B cell (primary cell): Measurements from ENCODE around the gene JUND. TPM values are rescaled to one million over a fixed set of nuclear protein-coding genes. Genes with fewer than 3 reads are reported as not detected.

ENCODE experiments used
- ATAC-seq: fragments of 200-7000 bp; cut with Tn5 transposase; one replicate; pipeline ENCODE4 v1.10.0; 2021; ENCODE audit warnings: low read depth, mild to moderate bottlenecking, moderate number of reproducible peaks, moderate library complexity
- CTCF ChIA-PET: fragments of 350-600 bp; sonication (Branson Sonifier 250); formaldehyde crosslinking; loops from one replicate; lab custom pipeline; 2021; ENCODE audit warnings: antibody characterized with exemption, inconsistent platforms; lab: Charles Lee
- POLR2A ChIA-PET: fragments of 350-600 bp; sonication (Branson Sonifier 250); formaldehyde crosslinking; loops from one replicate; lab custom pipeline; 2021; ENCODE audit warnings: antibody characterized with exemption; lab: Charles Lee
- DNase-seq: peaks from one replicate; pipeline ENCODE4 v3.0.0; 2013
- H2AFZ ChIP-seq: 2 replicates; pipeline ENCODE4 v1.6.1; 2012; ENCODE audit warnings: mild to moderate bottlenecking, low read depth, low read length; ENCODE audit not compliant: insufficient read depth, poor library complexity, severe bottlenecking
- H3K27ac ChIP-seq, 2 donors: 1 replicate in 1 of 2; 2 replicates in 1 of 2; pipeline ENCODE4 v1.5.1; 2012 to 2013; ENCODE audit warnings: low read length in 2 of 2, mild to moderate bottlenecking in 2 of 2, moderate library complexity in 1 of 2
- H3K27me3 ChIP-seq, 4 experiments: fragments of 200-600 bp in 1 of 4; sonication (generic) in 1 of 4; replicated peaks in 1 of 4; 1 replicate in 2 of 4; 2 replicates in 2 of 4; pipeline versions ENCODE4 v1.6.1 to v1.7.0; 2013 to 2016; ENCODE audit warnings: low read length in 3 of 4, mild to moderate bottlenecking in 2 of 4, mixed read lengths in 1 of 4, moderate library complexity in 1 of 4; ENCODE audit not compliant: insufficient read depth in 4 of 4, control insufficient read depth in 3 of 4; ENCODE audit errors: control extremely low read depth in 1 of 4
- H3K36me3 ChIP-seq, 2 experiments: replicated peaks in 1 of 2; 1 replicate in 1 of 2; 2 replicates in 1 of 2; pipeline versions ENCODE4 v1.6.1 to v1.7.1; 2013; ENCODE audit warnings: low read length in 1 of 2; ENCODE audit not compliant: insufficient read depth in 2 of 2, control insufficient read depth in 1 of 2; ENCODE audit errors: control extremely low read depth in 1 of 2, extremely low read depth in 1 of 2
- H3K4me1 ChIP-seq, 2 donors: fragments of 200-600 bp in 1 of 2; sonication (generic) in 1 of 2; 1 replicate in 1 of 2; 2 replicates in 1 of 2; pipeline versions ENCODE4 v1.5.1 to v1.6.1; 2013 to 2017; ENCODE audit warnings: low read length in 2 of 2; ENCODE audit not compliant: control insufficient read depth in 2 of 2, insufficient read depth in 2 of 2
- H3K4me2 ChIP-seq: replicated peaks from 2 replicates; pipeline ENCODE3; 2012; ENCODE audit warnings: mild to moderate bottlenecking, low read depth, low read length; ENCODE audit not compliant: poor library complexity, severe bottlenecking
- H3K4me3 ChIP-seq, 5 experiments: fragments of 200-600 bp in 1 of 5; sonication (generic) in 1 of 5; 1 replicate in 3 of 5; 2 replicates in 2 of 5; pipeline versions ENCODE4 v1.5.1 to v1.7.0; 2011 to 2016; ENCODE audit warnings: low read length in 4 of 5, mild to moderate bottlenecking in 4 of 5, low read depth in 2 of 5, control low read depth in 1 of 5, moderate library complexity in 1 of 5; ENCODE audit not compliant: insufficient read depth in 1 of 5; ENCODE audit errors: control extremely low read depth in 1 of 5, extremely low read depth in 1 of 5
- H3K79me2 ChIP-seq: fragments of 200-600 bp; sonication (generic); one replicate; pipeline ENCODE4 v1.6.0; 2016; ENCODE audit warnings: low read length; ENCODE audit not compliant: control insufficient read depth, insufficient read depth
- H3K9ac ChIP-seq: fragments of 200-600 bp; sonication (generic); 2 replicates; pipeline ENCODE4 v1.6.1; 2017; ENCODE audit warnings: mild to moderate bottlenecking, low read length, moderate library complexity
- H3K9me3 ChIP-seq, 3 donors: one replicate each; pipeline versions ENCODE4 v1.6.1 to v1.7.1; 2013; ENCODE audit warnings: low read length in 2 of 3; ENCODE audit not compliant: control insufficient read depth in 2 of 3, insufficient read depth in 1 of 3; ENCODE audit errors: control extremely low read depth in 1 of 3
- H4K20me1 ChIP-seq: 2 replicates; pipeline ENCODE4 v1.6.0; 2012; ENCODE audit warnings: mild to moderate bottlenecking, low read length; ENCODE audit not compliant: insufficient read depth, control insufficient read depth, poor library complexity, severe bottlenecking
- H3K27ac Mint-ChIP-seq: one replicate; pipeline ENCODE4 v1.8.0; 2021; ENCODE audit warnings: mixed read lengths
- H3K27me3 Mint-ChIP-seq: one replicate; pipeline ENCODE4 v1.8.0; 2021; ENCODE audit warnings: mixed read lengths
- H3K4me1 Mint-ChIP-seq: one replicate; pipeline ENCODE4 v1.8.0; 2021; ENCODE audit warnings: mixed read lengths
- H3K4me3 Mint-ChIP-seq: one replicate; pipeline ENCODE4 v1.8.0; 2021; ENCODE audit warnings: mixed read lengths
- H3K9me3 Mint-ChIP-seq: one replicate; pipeline ENCODE4 v1.8.0; 2022; ENCODE audit warnings: mixed read lengths; ENCODE audit not compliant: insufficient read depth
- CTCF ChIP-seq: fragments of 200-600 bp; IDR thresholded peaks from one replicate; pipeline ENCODE4 v1.8.0; 2022; ENCODE audit warnings: antibody characterized with exemption, mild to moderate bottlenecking
- EZH2 ChIP-seq: IDR thresholded peaks from 2 replicates; pipeline ENCODE4 v1.6.1; 2012; ENCODE audit warnings: borderline replicate concordance, low read depth, mild to moderate bottlenecking, moderate library complexity, low read length; ENCODE audit not compliant: insufficient read depth, poor library complexity, severe bottlenecking
- WGBS: methylation state at CpG from one replicate; pipeline ENCODE4 v1.1.5; 2013; ENCODE audit warnings: missing lambda C conversion rate; ENCODE audit not compliant: insufficient coverage; 5-methylcytosine and 5-hydroxymethylcytosine counted together
- intact Hi-C: fragments of 100-400 bp; cut with micrococcal nuclease; formaldehyde crosslinking; loops from one replicate; pipeline ENCODE4 v1.10.0; 2022
- polyA plus RNA-seq: library from polyadenylated mRNA; depleted of rRNA; stranded (reverse); fragments of >200 nt; gene quantifications from 2 replicates; pipeline ENCODE4 v1.2.3, GENCODE V29; 2012
- total RNA-seq, 2 donors: library from RNA; stranded (reverse); fragments of 120-200 nt in 1 of 2; gene quantifications; 1 replicate in 1 of 2; 2 replicates in 1 of 2; pipeline versions ENCODE4 v1.2.3 to v1.2.4, GENCODE V29; 2013 to 2022

The JUND gene
- total and polyA plus RNA-seq, 2 donors (not counting 1 experiment from before 2014, with no cell fraction given), result 628 to 5,593 TPM

- DNase-seq (no peak), ATAC-seq (no peak)
- ChIA-PET CTCF (interaction anchor here (1.2 to 9.8 kb wide), 4 partner anchors 11 to 93 kb away, joined by 3 to 242 read pairs (median 8); partner anchors contain the start of gene JUND), POLR2A (interaction anchor here (0.6 to 4.6 kb wide), 5 partner anchors 12 to 47 kb away, joined by 4 to 37 read pairs (median 4); partner anchors contain the start of gene JUND)
- intact Hi-C loops, result no loop called here
- H2AFZ ChIP-seq, result peak overlapping the region; percentile 28
- H3K27ac ChIP-seq, result peak overlapping the region; percentile 0 to 78
- TF ChIP-seq CTCF (no peak), EZH2 (no peak)
- H3K27me3 ChIP-seq, result no peaks in the 10 kb centered on the region
- no peak overlapping the region for H3K4me3 ChIP-seq
- WGBS, result 38% methylated on average over 16 of the region's 18 CpGs
- peak overlapping the region; percentile 78 for H3K27ac Mint-ChIP-seq
- peaks cover 54% of the 10 kb centered on the region for H3K79me2 ChIP-seq
- no peak overlapping the region for H3K9ac ChIP-seq
- H3K9me3 Mint-ChIP-seq, result no peaks in the 10 kb centered on the region
- H3K4me3 Mint-ChIP-seq, result peak overlapping the region; percentile 19
- H3K4me1 ChIP-seq, result peaks cover 24 to 57% of the 10 kb centered on the region in 2 donors
- peaks cover 0 to 6% of the 10 kb centered on the region in 2 experiments for H3K36me3 ChIP-seq
- peak overlapping the region; percentile 65 for H3K4me2 ChIP-seq
- peaks cover 0 to 6% (median 0%) of the 10 kb centered on the region in 3 donors for H3K9me3 ChIP-seq
- H4K20me1 ChIP-seq, result peaks cover 7% of the 10 kb centered on the region
- peaks cover 57% of the 10 kb centered on the region for H3K4me1 Mint-ChIP-seq
- H3K27me3 Mint-ChIP-seq, result no peaks in the 10 kb centered on the region
These were observed 36.8 kb upstream of the JUND start for GRCh38 chr19:18317961-18318800.

- WGBS, result 100% methylated on average over 1 of the region's 3 CpGs
- Mint-ChIP-seq H3K27ac (no peak overlapping the region), H3K4me3 (no peak overlapping the region), H3K4me1 (peaks cover 27% of the 10 kb centered on the region), H3K27me3 (no peaks in the 10 kb centered on the region), H3K9me3 (no peaks in the 10 kb centered on the region)
- Histone ChIP-seq H3K4me3 (no peak overlapping the region), H3K27ac (no peak overlapping the region), H3K79me2 (peaks cover 22% of the 10 kb centered on the region), H3K9me3 (no peaks in the 10 kb centered on the region), H3K36me3 (peaks cover 0 to 37% of the 10 kb centered on the region in 2 experiments), H3K27me3 (no peaks in the 10 kb centered on the region), H3K9ac (no peak overlapping the region), H3K4me1 (peaks cover 8 to 28% of the 10 kb centered on the region in 2 donors), H4K20me1 (peaks cover 5% of the 10 kb centered on the region), H2AFZ (no peak overlapping the region), H3K4me2 (no peak overlapping the region)
- ChIA-PET POLR2A (interaction anchor here (1.1 kb wide), 1 partner anchor 34 kb away, joined by 6 read pairs; no protein-coding TSS in a partner anchor), CTCF (interaction anchor here (0.6 to 2.3 kb wide), 3 partner anchors 8 to 34 kb away, joined by 3 to 9 read pairs (median 5); no protein-coding TSS in a partner anchor)
- no peak for DNase-seq
- intact Hi-C loops, result no loop called here
- ATAC-seq, result no peak
- TF ChIP-seq CTCF, result no peak
- no peak for TF ChIP-seq EZH2
These were observed 32.0 kb upstream of the JUND start for GRCh38 chr19:18313398-18313797.
